ENCODE data around the gene FERMT2. TPM values are rescaled to one million over a fixed set of nuclear protein-coding genes. Genes with fewer than 3 reads are reported as not detected.
"Not testable (repeated sequence)": the region's sequence is repeated elsewhere in the genome, so short reads cannot be mapped to it uniquely, and the experiment has no call there.

FERMT2 gene
- total RNA-seq, 4 donors from 2014 or later: 38.6 to 186 (median 62.7) TPM

DNA sequence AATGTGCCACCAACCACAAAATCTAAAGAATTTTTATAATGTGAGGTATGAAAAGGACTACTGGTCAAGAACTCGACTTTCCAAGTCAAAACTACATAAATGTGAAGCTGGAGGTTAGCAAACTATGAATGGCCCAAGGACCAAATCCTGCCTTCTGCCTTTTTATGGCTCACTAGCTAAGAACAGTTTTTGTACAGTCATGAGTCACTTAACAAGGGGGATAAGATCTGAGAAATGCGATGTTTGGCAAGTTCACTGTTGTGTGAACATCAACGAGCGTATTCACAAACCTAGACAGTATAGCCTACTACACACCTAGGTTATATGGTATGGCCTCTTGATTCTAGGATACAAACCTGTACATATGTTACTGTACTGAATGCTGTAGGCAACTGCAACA, 28.2 kb downstream of the FERMT2 start:
- H3K4me3 ChIP-seq: no peak overlapping the region
- 43 to 68% methylated on average over 1 to 4 of the region's 4 CpGs for WGBS, 2 donors (ENCODE audit: low coverage in 1 of 2)
- H3K4me1 ChIP-seq: peaks cover 13 to 80% (median 41%) of the 10 kb centered on the region in 4 donors
- H3K27me3 ChIP-seq: no peaks in the 10 kb centered on the region
- TF ChIP-seq EP300 (IDR thresholded peaks at IDR 0.05; ENCODE audit: low read depth) (no peak), POLR2AphosphoS5 (IDR thresholded peaks at IDR 0.05) (no peak), POLR2A (IDR thresholded peaks at IDR 0.05) (no peak)
- TF ChIP-seq, protein P1, sequence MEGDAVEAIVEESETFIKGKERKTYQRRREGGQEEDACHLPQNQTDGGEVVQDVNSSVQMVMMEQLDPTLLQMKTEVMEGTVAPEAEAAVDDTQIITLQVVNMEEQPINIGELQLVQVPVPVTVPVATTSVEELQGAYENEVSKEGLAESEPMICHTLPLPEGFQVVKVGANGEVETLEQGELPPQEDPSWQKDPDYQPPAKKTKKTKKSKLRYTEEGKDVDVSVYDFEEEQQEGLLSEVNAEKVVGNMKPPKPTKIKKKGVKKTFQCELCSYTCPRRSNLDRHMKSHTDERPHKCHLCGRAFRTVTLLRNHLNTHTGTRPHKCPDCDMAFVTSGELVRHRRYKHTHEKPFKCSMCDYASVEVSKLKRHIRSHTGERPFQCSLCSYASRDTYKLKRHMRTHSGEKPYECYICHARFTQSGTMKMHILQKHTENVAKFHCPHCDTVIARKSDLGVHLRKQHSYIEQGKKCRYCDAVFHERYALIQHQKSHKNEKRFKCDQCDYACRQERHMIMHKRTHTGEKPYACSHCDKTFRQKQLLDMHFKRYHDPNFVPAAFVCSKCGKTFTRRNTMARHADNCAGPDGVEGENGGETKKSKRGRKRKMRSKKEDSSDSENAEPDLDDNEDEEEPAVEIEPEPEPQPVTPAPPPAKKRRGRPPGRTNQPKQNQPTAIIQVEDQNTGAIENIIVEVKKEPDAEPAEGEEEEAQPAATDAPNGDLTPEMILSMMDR (IDR thresholded peaks at IDR 0.05): no peak
- no peaks in the 10 kb centered on the region for H3K9me3 ChIP-seq
- peak overlapping the region in 2 of 4 donors; percentile 38 to 41 for H3K27ac ChIP-seq
- DNase-seq: no peak
- in situ Hi-C loops (cut with MboI; ENCODE audit: low pct_ligation_motif_present in 1 of 4, low pct_unique_long_range_greater_than_20kb in 1 of 4, low sequenced_read_pairs in 3 of 4): no loop called here
- intact Hi-C loops (cut with DNase I; ENCODE audit: low total_unique reads): no loop called here
- H3K36me3 ChIP-seq: no peaks in the 10 kb centered on the region

DNA sequence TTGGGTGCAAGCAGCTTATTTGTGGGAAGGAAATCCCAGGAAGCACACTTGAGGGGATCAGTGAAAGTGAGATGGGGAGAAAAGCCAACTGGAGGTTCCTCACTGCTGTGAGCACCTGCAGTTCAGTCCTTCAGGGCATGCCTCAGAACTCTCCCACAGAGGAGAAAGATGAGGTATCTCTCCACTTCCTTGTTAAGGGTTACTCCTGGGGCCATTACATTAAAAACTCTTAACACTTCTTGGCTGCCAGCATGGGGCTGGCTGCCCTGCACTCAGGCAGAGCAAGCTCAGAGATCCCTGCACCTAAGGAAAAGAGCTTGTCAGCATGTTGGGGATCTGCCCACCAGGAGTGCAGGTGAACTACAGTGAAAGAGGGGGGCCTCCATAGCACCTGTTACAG, 28.8 kb downstream of the FERMT2 start:
- H3K27ac ChIP-seq: peak overlapping the region in 2 of 4 donors; percentile 38 to 41
- intact Hi-C loops (cut with DNase I; ENCODE audit: low total_unique reads): no loop called here
- TF ChIP-seq EP300 (IDR thresholded peaks at IDR 0.05; ENCODE audit: low read depth) (no peak), POLR2AphosphoS5 (IDR thresholded peaks at IDR 0.05) (no peak), POLR2A (IDR thresholded peaks at IDR 0.05) (no peak)
- TF ChIP-seq, protein P1 (IDR thresholded peaks at IDR 0.05): no peak

DNA sequence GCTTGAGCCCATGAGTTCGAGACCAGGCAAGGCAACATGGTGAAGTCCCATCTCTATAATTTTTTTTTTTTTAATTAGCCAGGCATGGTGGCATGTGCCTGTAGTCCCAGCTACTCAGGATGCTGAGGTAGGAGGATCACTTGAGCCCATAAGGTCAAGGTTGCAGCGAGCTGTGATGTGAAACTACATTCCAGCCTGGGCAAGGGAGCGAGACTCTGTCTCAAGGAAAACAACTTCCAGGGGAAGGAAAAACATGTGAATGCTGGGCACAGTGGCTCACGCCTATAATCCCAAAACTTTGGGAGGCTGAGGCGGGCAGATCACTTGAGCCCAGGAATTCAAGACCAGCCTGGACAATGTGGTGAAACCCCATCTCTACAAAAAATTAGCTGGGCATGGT, 30.4 kb downstream of the FERMT2 start:
- H3K9me3 ChIP-seq; H3K36me3 ChIP-seq; in situ Hi-C loops (cut with MboI; ENCODE audit: low pct_ligation_motif_present in 1 of 4, low pct_unique_long_range_greater_than_20kb in 1 of 4, low sequenced_read_pairs in 3 of 4); DNase-seq; intact Hi-C loops (cut with DNase I; ENCODE audit: low total_unique reads); H3K4me3 ChIP-seq; H3K27me3 ChIP-seq: not testable (repeated sequence)
- peaks cover 16 to 66% (median 38%) of the 10 kb centered on the region in 4 donors for H3K4me1 ChIP-seq
- 77 to 83% methylated on average over 3 to 5 of the region's 5 CpGs for WGBS, 2 donors (ENCODE audit: low coverage in 1 of 2)
- peak overlapping the region in 2 of 4 donors; percentile 60 to 63 for H3K27ac ChIP-seq

More for the DNA sequence above, 28.8 kb downstream of the FERMT2 start:
- Histone ChIP-seq H3K4me1 (peaks cover 16 to 80% (median 42%) of the 10 kb centered on the region in 4 donors), H3K9me3 (no peaks in the 10 kb centered on the region), H3K36me3 (no peaks in the 10 kb centered on the region), H3K4me3 (no peak overlapping the region), H3K27me3 (no peaks in the 10 kb centered on the region)
- no peak for DNase-seq
- in situ Hi-C loops (cut with MboI; ENCODE audit: low pct_ligation_motif_present in 1 of 4, low pct_unique_long_range_greater_than_20kb in 1 of 4, low sequenced_read_pairs in 3 of 4): no loop called here

DNA sequence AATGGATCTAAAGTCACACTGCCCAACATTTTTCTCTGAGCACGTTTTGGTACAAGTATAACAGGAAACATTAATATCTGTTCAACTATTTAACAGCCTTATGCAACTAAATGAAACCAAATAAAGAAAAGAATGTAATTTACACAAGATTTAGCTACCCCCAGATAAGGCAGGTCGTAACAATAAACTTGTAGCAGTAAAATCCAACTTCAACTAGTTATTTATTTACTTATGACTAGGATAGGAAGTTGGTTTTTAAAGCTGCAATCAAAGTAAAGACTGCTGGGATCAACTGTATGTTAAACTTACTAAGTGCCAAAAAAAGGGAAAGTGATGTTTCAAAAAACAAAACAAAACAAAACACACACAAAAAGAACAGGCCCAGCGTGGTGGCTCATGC, 30.9 kb downstream of the FERMT2 start:
- intact Hi-C loops (cut with DNase I; ENCODE audit: low total_unique reads): no loop called here
- 25 to 46% methylated on average over 3 of the region's 3 CpGs for WGBS, 2 donors (ENCODE audit: low coverage in 1 of 2)
- TF ChIP-seq POLR2A (IDR thresholded peaks at IDR 0.05): no peak
- TF ChIP-seq, protein P1 (IDR thresholded peaks at IDR 0.05): no peak
- no peak for TF ChIP-seq EP300 (IDR thresholded peaks at IDR 0.05; ENCODE audit: low read depth)
- TF ChIP-seq POLR2AphosphoS5 (IDR thresholded peaks at IDR 0.05): no peak
- H3K4me3 ChIP-seq: no peak overlapping the region
- no peaks in the 10 kb centered on the region for H3K27me3 ChIP-seq
- H3K9me3 ChIP-seq: no peaks in the 10 kb centered on the region
- H3K36me3 ChIP-seq: no peaks in the 10 kb centered on the region
- no peak for DNase-seq
- in situ Hi-C loops (cut with MboI; ENCODE audit: low pct_ligation_motif_present in 1 of 4, low pct_unique_long_range_greater_than_20kb in 1 of 4, low sequenced_read_pairs in 3 of 4): no loop called here
- peaks cover 16 to 66% (median 38%) of the 10 kb centered on the region in 4 donors for H3K4me1 ChIP-seq
- peak overlapping the region; percentile 11 to 63 (median 62) for H3K27ac ChIP-seq

DNA sequence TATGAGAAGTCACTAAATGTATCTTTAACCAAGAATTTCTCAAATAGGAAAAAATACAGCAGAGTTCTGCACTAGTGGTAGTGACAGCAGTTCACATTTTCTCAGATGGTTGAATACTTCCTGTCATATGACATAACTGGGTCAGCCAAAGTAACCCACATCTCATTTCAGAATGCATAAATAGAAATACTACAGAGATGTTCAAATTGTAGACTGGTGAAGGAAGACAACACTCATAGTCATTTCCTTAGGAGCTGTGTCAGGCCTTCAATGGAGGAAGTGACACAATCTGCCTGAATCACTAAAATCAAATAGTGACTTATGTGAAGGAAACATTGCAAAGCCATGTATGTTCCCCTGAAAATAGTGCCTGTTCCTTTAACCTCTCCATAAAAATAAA, 32.4 kb downstream of the FERMT2 start:
- no peak for DNase-seq
- intact Hi-C loops (cut with DNase I; ENCODE audit: low total_unique reads) (no loop called here), in situ Hi-C loops (cut with MboI; ENCODE audit: low pct_ligation_motif_present in 1 of 4, low pct_unique_long_range_greater_than_20kb in 1 of 4, low sequenced_read_pairs in 3 of 4) (no loop called here)
- Histone ChIP-seq H3K4me3 (no peak overlapping the region), H3K9me3 (no peaks in the 10 kb centered on the region), H3K27me3 (no peaks in the 10 kb centered on the region), H3K27ac (peak overlapping the region; percentile 11 to 63 (median 62)), H3K4me1 (peaks cover 16 to 51% (median 33%) of the 10 kb centered on the region in 4 donors), H3K36me3 (no peaks in the 10 kb centered on the region)
- TF ChIP-seq POLR2A (IDR thresholded peaks at IDR 0.05): no peak
- TF ChIP-seq, protein P1 (IDR thresholded peaks at IDR 0.05): no peak
- TF ChIP-seq POLR2AphosphoS5 (IDR thresholded peaks at IDR 0.05): no peak
- no peak for TF ChIP-seq EP300 (IDR thresholded peaks at IDR 0.05; ENCODE audit: low read depth)

Data from transverse colon (tissue), 4 donors.